ENCODE data around the gene CARD14.
A peak's percentile ranks its signal among the peaks of the same experiment; 100 is the strongest.
"Not testable (repeated sequence)": the region's sequence is repeated elsewhere in the genome, so short reads cannot be mapped to it uniquely, and the experiment has no call there.

The CARD14 gene

GRCh38 chr17:80248894-80249710, 79.3 kb downstream of the CARD14 start:
- no peak for DNase-seq (ENCODE audit: low read depth in 2 of 2)

- DNase-seq (ENCODE audit: low read depth in 2 of 2): no peak
These were observed 82.1 kb downstream of the CARD14 start for GRCh38 chr17:80251966-80252365.

GRCh38 chr17:80252871-80253270, 83.0 kb downstream of the CARD14 start:
- peak; percentile 63 to 76 for DNase-seq (ENCODE audit: low read depth in 2 of 2)

GRCh38 chr17:80253631-80254395, 84.0 kb downstream of the CARD14 start:
- no peak for DNase-seq (ENCODE audit: low read depth in 2 of 2)

GRCh38 chr17:80254396-80255251, 84.8 kb downstream of the CARD14 start:
- DNase-seq (ENCODE audit: low read depth in 2 of 2): no peak

GRCh38 chr17:80256034-80256350, 86.2 kb downstream of the CARD14 start:
- no peak for DNase-seq (ENCODE audit: low read depth in 2 of 2)

- DNase-seq (ENCODE audit: low read depth in 2 of 2): no peak
These were observed 87.9 kb downstream of the CARD14 start for GRCh38 chr17:80257716-80258213.

GRCh38 chr17:80258296-80258695, 88.5 kb downstream of the CARD14 start:
- DNase-seq (ENCODE audit: low read depth in 2 of 2): not testable (repeated sequence)
